GM19452 (cell line): ENCODE results near the gene ENTPD1.
A peak's percentile ranks its signal among the peaks of the same experiment; 100 is the strongest.
"Not testable (repeated sequence)": the region's sequence is repeated elsewhere in the genome, so short reads cannot be mapped to it uniquely, and the experiment has no call there.

Source experiments
- ATAC-seq: cut with Tn5 transposase; IDR thresholded peaks from one replicate; pipeline ENCODE4 v1.9.1; 2021; ENCODE audit not compliant: unreplicated experiment

The ENTPD1 gene, protein sequence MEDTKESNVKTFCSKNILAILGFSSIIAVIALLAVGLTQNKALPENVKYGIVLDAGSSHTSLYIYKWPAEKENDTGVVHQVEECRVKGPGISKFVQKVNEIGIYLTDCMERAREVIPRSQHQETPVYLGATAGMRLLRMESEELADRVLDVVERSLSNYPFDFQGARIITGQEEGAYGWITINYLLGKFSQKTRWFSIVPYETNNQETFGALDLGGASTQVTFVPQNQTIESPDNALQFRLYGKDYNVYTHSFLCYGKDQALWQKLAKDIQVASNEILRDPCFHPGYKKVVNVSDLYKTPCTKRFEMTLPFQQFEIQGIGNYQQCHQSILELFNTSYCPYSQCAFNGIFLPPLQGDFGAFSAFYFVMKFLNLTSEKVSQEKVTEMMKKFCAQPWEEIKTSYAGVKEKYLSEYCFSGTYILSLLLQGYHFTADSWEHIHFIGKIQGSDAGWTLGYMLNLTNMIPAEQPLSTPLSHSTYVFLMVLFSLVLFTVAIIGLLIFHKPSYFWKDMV

DNA sequence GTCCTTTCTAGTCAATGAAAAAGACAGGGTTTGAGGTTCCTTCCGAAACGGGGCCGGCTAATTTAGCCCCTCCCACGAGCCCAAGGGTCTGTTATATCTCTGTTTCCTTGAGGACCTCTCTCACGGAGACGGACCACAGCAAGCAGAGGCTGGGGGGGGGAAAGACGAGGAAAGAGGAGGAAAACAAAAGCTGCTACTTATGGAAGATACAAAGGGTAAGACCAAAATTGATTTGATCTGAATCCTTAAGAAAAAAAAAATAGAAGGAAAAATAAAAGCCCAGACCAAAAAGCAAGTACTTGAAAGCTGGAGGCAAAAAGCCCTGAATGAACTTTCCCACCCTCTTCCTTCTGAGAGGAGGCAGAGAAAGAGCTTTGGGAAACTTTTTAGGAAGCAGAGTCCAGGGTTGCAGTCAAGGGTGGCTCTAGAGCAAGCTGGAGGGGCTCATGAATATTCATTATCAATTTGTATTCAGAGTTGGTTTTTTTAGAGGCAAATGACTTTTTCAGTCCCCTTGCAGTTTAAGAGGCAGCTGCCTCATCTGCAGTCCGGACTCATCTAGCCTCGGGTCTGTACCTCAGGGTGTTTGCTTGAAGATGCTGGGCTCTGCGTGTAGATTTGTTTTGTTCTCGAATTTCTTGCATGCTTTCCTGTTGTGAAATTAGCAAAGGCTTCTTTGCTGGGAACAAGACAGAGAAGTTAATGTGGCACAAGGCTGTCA, at the start of gene ENTPD1:
TSS of gene ENTPD1 (plus strand) at position 123 of the 721 bp plus-strand sequence. CDS start at position 200, 77 bp downstream.
- ATAC-seq: no peak

DNA sequence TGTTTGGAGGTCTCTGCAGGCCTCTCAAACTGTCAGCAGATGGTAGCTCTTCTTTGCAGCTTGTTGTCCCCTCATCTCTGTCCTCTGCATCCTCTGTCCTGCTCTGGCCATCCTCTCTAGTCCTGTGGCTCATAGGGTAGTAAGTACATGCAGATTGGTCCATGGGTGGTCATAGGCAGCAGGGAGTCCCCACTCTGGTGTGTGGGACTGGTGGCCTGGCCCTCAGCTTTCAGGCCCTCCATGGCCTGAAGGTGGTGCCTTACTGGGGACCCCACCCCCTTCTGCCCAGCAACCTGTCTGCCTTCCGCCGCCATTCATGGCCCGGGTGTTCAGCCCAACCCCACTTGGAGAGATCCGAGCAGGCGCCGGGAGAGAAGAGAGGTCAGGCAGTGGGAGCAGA, 49.4 kb upstream of the ENTPD1 start:
- no peak for ATAC-seq

DNA sequence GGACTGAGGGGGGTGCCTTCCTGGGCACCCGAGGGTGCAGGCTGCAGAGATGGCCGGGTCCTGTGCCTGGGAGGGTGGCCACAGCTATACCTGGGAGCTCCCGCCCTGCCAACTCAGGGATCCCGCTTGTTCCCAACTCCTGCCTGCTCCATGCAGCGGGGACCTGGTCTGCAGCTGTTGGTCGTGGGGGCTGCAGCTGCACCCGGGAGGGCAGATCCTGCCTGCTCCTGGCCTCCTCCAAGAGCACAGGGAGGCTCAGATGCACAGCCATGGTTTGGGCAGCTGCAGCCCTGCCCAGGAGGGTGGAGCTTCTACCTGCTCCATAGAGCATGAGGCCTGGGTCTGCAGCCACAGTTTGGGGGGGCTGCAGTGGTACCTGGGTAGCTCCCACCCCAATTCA, 49.0 kb upstream of the ENTPD1 start:
- ATAC-seq: no peak

DNA sequence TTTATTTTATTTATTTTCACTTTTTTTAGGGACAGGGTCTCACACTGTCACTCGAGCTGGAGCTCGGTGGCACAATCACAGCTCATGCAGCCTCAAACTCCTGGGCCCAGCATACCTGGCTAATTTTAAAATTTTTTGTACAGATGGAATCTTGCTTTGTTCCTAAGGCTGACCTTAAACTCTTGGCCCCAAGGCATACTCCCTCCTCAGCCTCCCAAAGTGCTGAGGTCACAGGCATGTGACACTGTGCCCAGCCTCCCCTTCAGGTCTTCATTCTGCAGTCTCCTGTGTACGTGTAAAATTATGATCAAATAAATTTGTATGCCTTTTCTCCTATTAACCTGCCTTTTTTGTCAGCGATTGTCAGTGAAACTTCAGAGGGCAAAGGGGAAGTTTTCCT, 44.5 kb upstream of the ENTPD1 start:
- ATAC-seq: no peak

DNA sequence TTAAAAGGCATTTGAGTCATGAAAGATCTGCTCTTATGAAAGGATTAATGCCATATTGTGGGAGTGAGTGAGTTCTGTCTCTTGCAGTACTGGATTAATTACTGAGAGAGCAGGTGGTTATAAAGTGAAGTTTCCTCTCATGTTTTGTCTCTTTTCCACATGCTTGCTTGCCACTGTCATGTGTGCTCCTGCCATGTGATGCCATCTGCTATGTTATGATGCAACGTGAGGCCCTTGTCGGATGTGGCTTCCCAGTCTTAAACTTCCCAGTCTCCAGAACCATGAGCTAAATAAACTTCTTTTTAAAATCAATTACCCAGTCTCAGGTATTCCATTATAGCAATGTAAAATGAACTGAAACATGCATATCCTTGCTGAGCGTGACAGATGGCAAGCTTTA, 39.5 kb upstream of the ENTPD1 start:
- no peak for ATAC-seq

DNA sequence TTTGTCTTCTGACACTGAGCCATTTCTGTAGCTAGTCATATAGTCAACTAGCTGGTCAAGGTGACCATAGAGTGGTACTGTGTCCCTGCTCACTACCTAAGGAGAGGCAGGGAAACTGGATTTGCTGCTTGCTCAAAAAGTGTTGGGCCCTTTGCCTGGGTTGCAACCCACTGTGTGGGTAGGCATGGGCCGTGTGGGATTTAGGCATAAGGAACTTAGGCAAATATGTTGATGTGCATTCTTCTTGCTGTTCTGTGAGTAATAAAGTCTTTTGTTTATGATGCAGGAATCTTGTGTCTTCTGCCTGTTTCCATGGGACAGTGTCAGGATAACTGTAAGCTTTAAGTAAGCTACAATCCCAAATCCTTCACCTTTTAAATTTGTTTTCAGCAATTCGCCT, 39.1 kb upstream of the ENTPD1 start:
- ATAC-seq: no peak

DNA sequence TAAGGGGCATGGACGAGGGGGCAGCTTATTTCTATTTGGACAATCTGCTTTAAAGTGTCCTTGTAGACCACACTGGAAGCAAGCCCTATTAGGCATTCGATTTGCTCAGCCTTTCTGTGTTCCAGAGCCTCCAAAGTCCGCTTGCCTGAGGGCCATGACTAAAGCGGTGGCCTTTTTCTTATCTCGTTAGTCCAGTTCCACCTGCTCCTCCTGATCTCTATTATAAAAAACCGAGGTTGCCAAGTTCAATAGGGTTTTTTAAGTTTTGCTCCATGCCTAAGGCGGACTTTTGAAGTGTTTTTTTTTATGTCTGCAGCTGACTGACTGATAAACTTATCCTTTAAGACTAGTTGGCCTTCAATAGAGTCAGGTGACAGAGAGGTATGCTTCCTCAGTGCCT, 35.2 kb upstream of the ENTPD1 start:
- ATAC-seq: not testable (repeated sequence)

DNA sequence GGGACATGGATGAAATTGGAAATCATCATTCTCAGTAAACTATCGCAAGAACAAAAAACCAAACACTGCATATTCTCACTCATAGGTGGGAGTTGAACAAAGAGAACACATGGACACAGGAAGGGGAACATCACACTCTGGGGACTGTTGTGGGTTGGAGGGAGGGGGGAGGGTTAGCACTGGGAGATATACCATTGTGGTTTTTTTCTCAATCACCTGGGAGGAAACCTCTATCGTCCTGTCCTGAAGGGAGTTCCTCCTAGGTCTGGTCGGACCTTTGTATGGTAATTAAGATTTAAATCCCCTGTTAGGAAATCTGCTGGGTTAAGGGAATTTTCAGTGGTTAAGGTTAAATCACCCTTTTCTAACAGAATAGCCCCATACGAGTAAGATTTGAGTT, 33.5 kb upstream of the ENTPD1 start:
- ATAC-seq: not testable (repeated sequence)

DNA sequence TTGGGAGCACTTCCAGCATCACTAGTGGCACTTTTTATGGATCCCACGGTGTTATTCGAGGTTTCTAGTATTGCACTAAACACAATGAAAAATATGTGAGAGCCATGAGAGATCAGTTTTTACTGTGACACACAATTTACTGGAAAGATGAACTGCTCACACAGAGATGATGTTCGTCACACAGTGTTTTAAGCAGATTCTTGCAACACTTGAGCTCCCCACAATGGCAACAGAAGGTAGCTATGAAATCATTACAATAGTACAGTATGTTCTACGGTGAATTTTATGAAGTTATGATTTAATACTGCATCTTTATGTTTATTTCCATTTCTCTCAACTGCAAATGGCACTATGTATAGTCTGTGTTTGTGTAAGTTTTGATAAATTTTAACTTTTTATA, 27.4 kb upstream of the ENTPD1 start:
- ATAC-seq: no peak

DNA sequence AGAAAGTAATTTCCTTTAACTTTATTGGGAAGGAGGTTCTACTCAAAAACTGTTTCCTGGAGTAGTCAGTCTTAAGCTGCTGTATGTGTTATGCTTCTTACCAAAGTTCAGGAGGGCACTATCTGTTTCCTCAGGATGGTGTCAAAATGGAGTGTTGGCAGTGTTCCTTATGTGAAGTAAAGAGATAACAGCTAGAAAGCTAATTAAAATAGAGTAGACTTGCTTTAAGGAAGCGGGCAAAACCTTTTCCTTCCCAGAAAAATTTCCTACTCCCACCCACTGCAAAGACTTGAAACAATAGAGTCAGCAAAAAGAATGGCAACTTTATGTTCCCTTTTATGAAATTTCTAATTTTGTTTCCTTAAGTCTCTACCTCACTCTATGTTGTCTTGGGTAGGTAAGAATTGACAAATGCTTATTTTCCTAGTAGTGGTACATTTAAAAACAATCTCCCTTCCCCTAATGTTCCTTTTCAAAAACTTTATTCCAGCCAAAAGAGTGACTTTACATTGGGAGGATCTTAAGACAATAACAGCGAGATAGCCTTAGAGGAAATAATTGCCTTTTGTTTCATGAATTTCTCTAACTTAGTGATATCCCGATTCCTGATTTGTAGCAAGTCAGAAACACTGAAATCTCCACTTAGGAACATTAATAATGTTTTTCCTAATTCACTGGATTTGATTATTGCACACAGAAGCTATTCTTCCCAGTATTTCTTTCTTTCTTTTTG, 26.5 kb upstream of the ENTPD1 start:
- ATAC-seq: no peak

DNA sequence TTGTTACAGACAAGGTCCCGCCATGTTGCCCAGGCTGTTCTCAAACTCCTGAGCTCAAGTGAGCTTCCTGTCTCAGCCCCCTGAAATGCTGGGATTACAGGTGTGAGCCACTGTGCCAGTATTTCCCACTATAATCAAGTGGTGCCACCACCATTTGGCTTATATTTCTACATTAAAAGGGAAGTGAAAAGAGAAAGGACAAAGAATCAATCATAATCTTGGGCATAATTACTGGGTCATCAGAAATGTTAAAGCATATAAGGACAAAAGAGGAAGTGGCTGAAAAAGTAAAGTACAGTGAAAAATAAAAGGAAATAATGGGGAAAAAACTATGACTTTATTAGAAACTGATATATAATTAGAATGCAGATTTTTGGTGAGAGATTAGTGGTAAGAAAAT, 25.7 kb upstream of the ENTPD1 start:
- ATAC-seq: no peak

DNA sequence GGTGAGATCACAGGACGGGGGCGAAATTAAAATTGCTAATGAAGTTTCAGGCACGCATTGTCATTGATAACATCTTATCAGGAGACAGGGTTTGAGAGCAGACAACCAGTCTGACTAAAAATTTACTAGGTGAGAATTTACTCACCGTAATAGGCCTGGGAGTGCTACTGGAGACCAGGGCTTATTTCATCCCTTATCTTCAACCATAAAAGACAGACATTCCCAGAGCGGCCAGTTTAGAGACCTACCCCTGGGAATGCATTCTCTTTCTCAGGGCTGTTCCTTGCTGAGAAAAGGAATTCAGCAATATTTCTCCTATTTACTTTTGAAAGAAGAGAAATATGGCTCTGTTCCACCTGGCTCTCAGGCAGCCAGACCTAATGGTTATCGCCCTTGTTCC, 23.1 kb upstream of the ENTPD1 start:
- not testable (repeated sequence) for ATAC-seq

DNA sequence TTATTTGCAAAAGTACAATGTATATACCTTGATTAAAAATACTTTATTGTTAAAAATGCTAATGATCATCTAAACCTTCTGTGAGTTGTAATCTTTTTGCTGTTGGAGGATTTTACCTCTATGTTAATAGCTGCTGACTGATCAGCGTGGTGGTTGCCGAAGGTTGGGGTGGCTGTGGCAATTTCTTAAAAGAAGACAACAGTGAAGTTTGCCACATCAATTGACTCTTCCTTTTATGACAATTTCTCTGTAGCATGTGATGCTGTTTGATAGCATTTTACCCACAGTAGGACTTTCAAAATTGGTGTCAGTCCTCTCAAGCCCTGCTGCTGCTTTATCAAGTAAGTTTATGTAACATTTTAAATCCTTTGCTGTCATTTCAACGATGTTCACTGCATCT, 16.9 kb upstream of the ENTPD1 start:
- no peak for ATAC-seq

DNA sequence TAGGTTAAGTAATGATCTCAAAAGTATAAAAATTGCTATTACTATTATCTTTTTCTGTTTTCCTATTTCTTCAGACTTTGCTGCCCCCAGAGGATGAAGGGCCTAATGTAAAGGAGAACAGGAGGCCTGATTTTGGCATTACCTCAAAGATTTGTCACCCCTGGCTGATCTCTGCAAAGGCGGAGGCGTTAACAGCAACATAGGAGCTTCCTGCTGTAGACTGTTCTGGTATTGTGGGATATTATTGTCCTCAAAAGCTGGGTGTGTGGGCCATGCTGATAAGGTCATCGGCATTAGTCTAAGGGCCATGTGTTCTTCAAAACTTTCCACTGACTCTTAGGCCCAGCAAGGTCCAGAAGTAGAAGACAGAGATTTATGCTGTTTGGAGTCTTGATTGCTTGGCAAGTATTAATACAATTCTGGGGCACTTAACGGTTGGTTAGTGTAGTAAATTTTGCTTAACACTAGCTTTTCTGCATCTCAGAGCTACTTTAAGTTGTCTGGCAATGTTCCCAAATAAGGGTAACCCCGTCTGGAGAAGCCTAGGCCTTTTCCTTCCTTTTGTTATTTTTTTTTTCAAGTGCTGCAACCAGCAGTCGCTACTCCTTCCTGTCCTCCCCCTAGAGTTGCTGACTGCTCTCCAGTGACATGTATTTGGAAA, 14.0 kb upstream of the ENTPD1 start:
- ATAC-seq: peak; percentile 76

DNA sequence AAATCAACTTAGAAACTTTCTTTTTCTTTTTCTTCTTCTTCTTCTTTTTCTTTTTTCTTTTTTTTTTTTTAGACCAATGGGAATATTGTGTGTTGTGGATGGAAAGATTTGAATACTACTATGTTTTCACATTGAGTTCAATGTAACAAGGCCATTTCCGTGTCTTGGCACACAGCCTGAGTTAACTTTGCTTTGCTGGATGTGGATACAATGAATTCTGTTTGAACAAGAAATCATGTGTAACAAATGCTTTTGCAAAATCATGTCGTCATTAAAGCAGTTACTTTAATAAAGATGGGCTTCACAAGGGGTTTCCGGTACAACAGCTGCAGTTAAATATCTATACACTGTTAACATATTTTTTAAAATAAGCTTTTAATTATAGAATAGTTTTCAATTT, 13.5 kb upstream of the ENTPD1 start:
- ATAC-seq: no peak

DNA sequence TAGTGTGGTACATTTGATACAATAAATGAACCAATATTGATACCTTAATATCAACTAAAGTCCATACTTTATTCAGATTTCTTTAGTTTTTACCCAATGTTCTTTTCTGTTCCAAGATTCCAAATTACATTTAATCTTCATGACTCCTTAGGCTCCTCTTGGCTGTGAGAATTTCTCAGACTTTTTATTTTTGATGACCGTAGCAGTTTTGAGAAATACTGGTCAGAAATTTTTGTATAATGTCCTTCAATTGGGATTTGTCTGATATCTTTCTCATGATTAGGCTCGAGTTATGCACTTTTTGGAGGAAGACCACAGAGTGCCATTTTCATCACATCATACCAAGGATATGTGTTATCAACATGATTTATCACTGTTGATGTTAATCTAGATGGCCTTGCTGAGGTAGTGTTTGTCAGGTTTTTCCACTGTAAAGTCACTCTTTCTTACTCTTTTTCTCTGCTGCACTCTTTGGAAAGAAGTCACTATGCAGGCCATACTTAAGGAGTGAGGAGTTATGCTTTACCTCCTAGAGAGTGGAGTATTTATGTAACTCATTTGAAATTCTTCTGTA, 12.9 kb upstream of the ENTPD1 start:
- ATAC-seq: no peak

DNA sequence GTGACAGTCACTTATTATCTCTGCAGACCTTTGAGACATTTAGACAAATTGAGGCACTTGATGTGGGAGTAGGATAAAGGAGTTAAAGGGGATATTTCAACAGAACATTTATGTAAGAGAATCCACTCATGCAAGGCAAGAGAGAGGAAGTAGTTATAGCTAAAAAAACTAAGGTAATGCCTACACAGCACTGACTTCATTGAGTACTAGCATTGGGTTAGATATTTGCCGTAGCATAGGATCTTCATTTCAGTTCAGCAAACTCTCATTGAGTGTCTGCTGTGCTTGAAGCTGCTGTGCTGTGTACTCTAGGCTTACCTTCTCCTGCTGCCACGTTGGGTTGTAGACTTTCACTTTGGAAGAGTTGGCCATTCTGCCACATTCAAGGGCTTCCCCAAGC, 10.5 kb upstream of the ENTPD1 start:
- no peak for ATAC-seq

DNA sequence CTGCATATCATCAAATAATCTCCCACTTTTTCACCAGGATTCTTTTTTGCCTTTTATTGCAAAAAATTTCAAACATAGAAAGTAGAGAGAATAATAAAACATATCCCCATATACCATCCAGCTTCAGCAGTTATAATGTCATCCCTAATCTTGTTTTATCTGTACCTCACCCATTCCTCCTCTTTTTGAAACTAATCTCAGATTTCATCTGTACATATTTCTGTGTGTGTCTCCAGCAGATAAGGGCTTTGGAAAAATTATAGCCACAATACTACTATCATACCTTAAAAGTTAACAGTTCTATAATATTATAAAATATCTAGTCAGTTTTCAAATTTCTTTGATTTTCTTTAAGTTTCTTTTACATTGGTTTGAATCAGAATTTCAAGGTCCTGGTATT, 7.6 kb upstream of the ENTPD1 start:
- ATAC-seq: no peak

DNA sequence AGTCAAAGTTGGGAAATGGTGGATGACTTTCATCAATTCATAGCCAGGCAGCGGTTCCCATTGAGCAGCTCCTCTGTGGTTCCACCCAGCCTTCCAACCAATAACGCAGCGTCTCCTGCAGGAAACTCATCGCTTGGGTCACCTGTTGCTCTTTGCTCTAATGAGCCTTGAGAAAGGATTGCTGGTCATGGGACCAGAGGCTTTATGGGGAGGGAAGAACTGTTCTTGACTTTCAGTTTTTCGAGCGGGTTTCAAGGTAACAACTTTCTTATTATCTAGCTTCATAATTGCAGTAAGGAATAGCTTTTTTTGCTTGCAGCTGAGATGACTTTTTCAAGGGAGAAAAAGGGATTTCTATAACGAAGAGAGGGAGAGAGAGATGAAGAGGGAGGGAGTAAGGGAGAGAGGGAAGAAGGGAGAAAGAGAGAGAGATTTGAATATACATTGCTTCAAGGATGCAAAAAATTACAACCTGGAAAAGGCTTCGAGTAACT, 405 bp upstream of the ENTPD1 start:
- ATAC-seq: peak; percentile 36
